Uterus (tissue), 2 donors: Measurements from ENCODE around the gene ARHGEF6.

Experiments
- POLR2A ChIP-seq, 2 donors: fragments of 450-650 bp; IDR thresholded peaks; one replicate each; pipeline ENCODE4 v1.6.1; 2016; ENCODE audit warnings: antibody characterized with exemption in 2 of 2, mild to moderate bottlenecking in 1 of 2, moderate library complexity in 1 of 2
- TF ChIP-seq, protein P1 (sequence below), 4 experiments: fragments of 200-600 bp in 2 of 4; fragments of 450-650 bp in 2 of 4; sonication (generic) in 2 of 4; IDR thresholded peaks; one replicate each; pipeline ENCODE4 v1.5.1; 2016 to 2019; ENCODE audit warnings: antibody characterized with exemption in 4 of 4, mild to moderate bottlenecking in 2 of 4, moderate library complexity in 1 of 4

DNA sequence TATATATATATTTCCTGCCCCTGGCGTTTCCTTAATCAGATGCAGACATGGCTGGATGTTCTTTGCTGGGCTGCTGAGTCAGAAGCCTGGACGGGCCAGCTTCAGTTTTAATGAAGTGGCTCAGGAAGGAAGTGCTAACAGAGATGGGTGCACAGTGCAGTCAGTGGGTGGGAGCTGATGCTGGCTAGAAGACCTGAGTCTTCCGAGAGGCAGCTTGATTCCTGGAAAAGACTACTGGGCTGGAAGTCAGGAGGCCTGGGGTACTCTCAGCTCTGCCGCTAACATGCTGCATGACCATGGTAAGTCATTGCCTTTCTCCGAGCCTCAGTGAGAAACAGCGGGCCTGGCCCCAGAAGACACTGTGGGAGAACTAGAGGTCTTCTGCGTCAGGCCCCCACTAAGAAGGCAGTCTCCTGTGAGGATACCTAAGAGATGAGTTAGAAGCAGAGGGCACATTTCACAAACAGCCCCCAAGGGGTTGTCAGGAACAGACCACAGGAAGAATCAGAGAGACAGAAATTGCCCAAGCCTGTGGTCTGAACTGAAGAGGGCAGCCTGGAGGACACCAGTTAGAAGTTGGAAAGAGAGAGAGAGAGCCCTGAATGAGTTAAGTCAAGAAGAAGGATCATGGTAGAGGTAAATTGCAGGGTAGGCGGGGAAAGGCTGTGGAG lies 141.1 kb downstream of the ARHGEF6 start:
- TF ChIP-seq, protein P1, sequence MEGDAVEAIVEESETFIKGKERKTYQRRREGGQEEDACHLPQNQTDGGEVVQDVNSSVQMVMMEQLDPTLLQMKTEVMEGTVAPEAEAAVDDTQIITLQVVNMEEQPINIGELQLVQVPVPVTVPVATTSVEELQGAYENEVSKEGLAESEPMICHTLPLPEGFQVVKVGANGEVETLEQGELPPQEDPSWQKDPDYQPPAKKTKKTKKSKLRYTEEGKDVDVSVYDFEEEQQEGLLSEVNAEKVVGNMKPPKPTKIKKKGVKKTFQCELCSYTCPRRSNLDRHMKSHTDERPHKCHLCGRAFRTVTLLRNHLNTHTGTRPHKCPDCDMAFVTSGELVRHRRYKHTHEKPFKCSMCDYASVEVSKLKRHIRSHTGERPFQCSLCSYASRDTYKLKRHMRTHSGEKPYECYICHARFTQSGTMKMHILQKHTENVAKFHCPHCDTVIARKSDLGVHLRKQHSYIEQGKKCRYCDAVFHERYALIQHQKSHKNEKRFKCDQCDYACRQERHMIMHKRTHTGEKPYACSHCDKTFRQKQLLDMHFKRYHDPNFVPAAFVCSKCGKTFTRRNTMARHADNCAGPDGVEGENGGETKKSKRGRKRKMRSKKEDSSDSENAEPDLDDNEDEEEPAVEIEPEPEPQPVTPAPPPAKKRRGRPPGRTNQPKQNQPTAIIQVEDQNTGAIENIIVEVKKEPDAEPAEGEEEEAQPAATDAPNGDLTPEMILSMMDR (IDR thresholded peaks at IDR 0.05): no peak
- TF ChIP-seq POLR2A (IDR thresholded peaks at IDR 0.05): no peak
